NB4 (cell line): Measurements from ENCODE around the gene ZNF831.

ENCODE experiments used
- DNase-seq: peaks from one replicate; pipeline ENCODE4 v3.0.0; 2010; ENCODE audit warnings: low read depth
- H3K4me3 ChIP-seq: one replicate; pipeline ENCODE4 v1.5.1; 2011; ENCODE audit warnings: mild to moderate bottlenecking, low read depth, low read length, moderate library complexity
- MAX ChIP-seq: IDR thresholded peaks from 2 replicates; pipeline ENCODE4 v1.6.1; 2011; ENCODE audit warnings: low read depth, low read length
- MYC ChIP-seq: IDR thresholded peaks from 2 replicates; pipeline ENCODE4 v1.6.1; 2011; ENCODE audit warnings: low read depth, low read length
- POLR2A ChIP-seq: IDR thresholded peaks from 2 replicates; pipeline ENCODE4 v1.6.1; 2011; ENCODE audit warnings: mild to moderate bottlenecking; ENCODE audit not compliant: insufficient read length; ENCODE audit errors: extremely low read depth
- TF ChIP-seq, protein P1 (sequence below): IDR thresholded peaks from one replicate; pipeline ENCODE4 v1.5.1; 2012; ENCODE audit warnings: low read depth, low read length

The ZNF831 gene

GRCh38 chr20:59125836-59126235, 37.8 kb upstream of the ZNF831 start:
- TF ChIP-seq, protein P1, sequence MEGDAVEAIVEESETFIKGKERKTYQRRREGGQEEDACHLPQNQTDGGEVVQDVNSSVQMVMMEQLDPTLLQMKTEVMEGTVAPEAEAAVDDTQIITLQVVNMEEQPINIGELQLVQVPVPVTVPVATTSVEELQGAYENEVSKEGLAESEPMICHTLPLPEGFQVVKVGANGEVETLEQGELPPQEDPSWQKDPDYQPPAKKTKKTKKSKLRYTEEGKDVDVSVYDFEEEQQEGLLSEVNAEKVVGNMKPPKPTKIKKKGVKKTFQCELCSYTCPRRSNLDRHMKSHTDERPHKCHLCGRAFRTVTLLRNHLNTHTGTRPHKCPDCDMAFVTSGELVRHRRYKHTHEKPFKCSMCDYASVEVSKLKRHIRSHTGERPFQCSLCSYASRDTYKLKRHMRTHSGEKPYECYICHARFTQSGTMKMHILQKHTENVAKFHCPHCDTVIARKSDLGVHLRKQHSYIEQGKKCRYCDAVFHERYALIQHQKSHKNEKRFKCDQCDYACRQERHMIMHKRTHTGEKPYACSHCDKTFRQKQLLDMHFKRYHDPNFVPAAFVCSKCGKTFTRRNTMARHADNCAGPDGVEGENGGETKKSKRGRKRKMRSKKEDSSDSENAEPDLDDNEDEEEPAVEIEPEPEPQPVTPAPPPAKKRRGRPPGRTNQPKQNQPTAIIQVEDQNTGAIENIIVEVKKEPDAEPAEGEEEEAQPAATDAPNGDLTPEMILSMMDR, result no peak
- TF ChIP-seq MAX, result no peak
- no peak for TF ChIP-seq POLR2A
- TF ChIP-seq MYC, result no peak
- no peak overlapping the region for H3K4me3 ChIP-seq
- DNase-seq, result no peak

- DNase-seq, result no peak
- TF ChIP-seq MYC (no peak), POLR2A (no peak)
- no peak overlapping the region for H3K4me3 ChIP-seq
Measured at GRCh38 chr20:59127839-59128238, 35.8 kb upstream of the ZNF831 start.

- TF ChIP-seq MYC (no peak), MAX (no peak), POLR2A (no peak)
- TF ChIP-seq, protein P1, result no peak
- no peak overlapping the region for H3K4me3 ChIP-seq
- no peak for DNase-seq
Measured at GRCh38 chr20:59131551-59132285, 31.9 kb upstream of the ZNF831 start.

GRCh38 chr20:59134182-59134581, 29.4 kb upstream of the ZNF831 start:
- DNase-seq, result peak; percentile 61
- no peak overlapping the region for H3K4me3 ChIP-seq
- TF ChIP-seq, protein P1, result no peak
- TF ChIP-seq POLR2A (no peak), MYC (no peak), MAX (peak; percentile 33; the same call in 1 of the 2 replicates)

GRCh38 chr20:59135093-59135492, 28.5 kb upstream of the ZNF831 start:
- no peak for TF ChIP-seq MYC
- TF ChIP-seq, protein P1, result no peak
- TF ChIP-seq POLR2A, result no peak
- TF ChIP-seq MAX, result no peak
- DNase-seq, result no peak
- no peak overlapping the region for H3K4me3 ChIP-seq

- no peak for TF ChIP-seq MAX
- TF ChIP-seq MYC, result no peak
- TF ChIP-seq, protein P1, result no peak
- TF ChIP-seq POLR2A, result no peak
- no peak overlapping the region for H3K4me3 ChIP-seq
- no peak for DNase-seq
Measured at GRCh38 chr20:59136027-59136426, 27.6 kb upstream of the ZNF831 start.
